DND-41 (cell line): ENCODE measurements around the gene SYNE1.
A peak's percentile ranks its signal among the peaks of the same experiment; 100 is the strongest.

Experiments
- ATAC-seq: fragments of 200-7000 bp; cut with Tn5 transposase; 3 replicates; pipeline ENCODE4 v1.9.1; 2021; ENCODE audit warnings: low read depth; ENCODE audit not compliant: insufficient read depth
- DNase-seq: peaks from one replicate; pipeline ENCODE4 v3.0.0-alpha.2; 2020
- H2AFZ ChIP-seq: 2 replicates; pipeline ENCODE4 v1.6.0; 2012; ENCODE audit warnings: low read depth, low read length
- H3K27ac ChIP-seq: 2 replicates; pipeline ENCODE4 v1.5.1; 2012; ENCODE audit warnings: low read length, inconsistent platforms
- H3K27me3 ChIP-seq: fragments of 200-600 bp; sonication (generic); 2 replicates; pipeline ENCODE4 v1.6.0; 2012; ENCODE audit warnings: low read length, mild to moderate bottlenecking, inconsistent platforms; ENCODE audit not compliant: insufficient read depth, poor library complexity
- H3K36me3 ChIP-seq: 2 replicates; pipeline ENCODE4 v1.5.1; 2012; ENCODE audit warnings: low read length, inconsistent platforms; ENCODE audit not compliant: insufficient read depth
- H3K4me1 ChIP-seq: 2 replicates; pipeline ENCODE4 v1.5.1; 2012; ENCODE audit warnings: mild to moderate bottlenecking, low read length; ENCODE audit not compliant: insufficient read depth
- H3K4me2 ChIP-seq: 2 replicates; pipeline ENCODE4 v1.6.0; 2012; ENCODE audit warnings: mild to moderate bottlenecking, moderate library complexity, low read length, inconsistent platforms; ENCODE audit not compliant: insufficient read depth
- H3K4me3 ChIP-seq, 2 experiments: fragments of 200-600 bp in 1 of 2; shearing (Covaris generic) in 1 of 2; 2 replicates each; pipeline ENCODE4 v1.5.1; 2012 to 2016; ENCODE audit warnings: inconsistent platforms in 2 of 2, low read length in 2 of 2, mild to moderate bottlenecking in 2 of 2, low read depth in 1 of 2, moderate library complexity in 1 of 2
- H3K79me2 ChIP-seq: 2 replicates; pipeline ENCODE4 v1.6.0; 2012; ENCODE audit warnings: low read length, inconsistent platforms; ENCODE audit not compliant: insufficient read depth
- H3K9ac ChIP-seq: 2 replicates; pipeline ENCODE4 v1.6.0; 2012; ENCODE audit warnings: low read depth, mild to moderate bottlenecking, inconsistent platforms, low read length, moderate library complexity
- H3K9me3 ChIP-seq: 2 replicates; pipeline ENCODE4 v1.5.1; 2012; ENCODE audit warnings: low read length, moderate library complexity, mild to moderate bottlenecking, inconsistent platforms; ENCODE audit not compliant: insufficient read depth, severe bottlenecking
- H4K20me1 ChIP-seq: 2 replicates; pipeline ENCODE4 v1.6.0; 2012; ENCODE audit warnings: low read length; ENCODE audit not compliant: insufficient read depth
- CTCF ChIP-seq: IDR thresholded peaks from 2 replicates; pipeline ENCODE4 v1.5.1; 2012; ENCODE audit warnings: borderline replicate concordance, low read length, moderate library complexity, mild to moderate bottlenecking; ENCODE audit not compliant: poor library complexity, severe bottlenecking; ENCODE audit errors: extremely low read depth
- EZH2 ChIP-seq: IDR thresholded peaks from 3 replicates; pipeline ENCODE4 v1.6.1; 2012; ENCODE audit warnings: borderline replicate concordance, low read depth, mild to moderate bottlenecking, moderate library complexity, low read length, inconsistent platforms; ENCODE audit not compliant: severe bottlenecking

Gene SYNE1

GRCh38 chr6:152110886-152111820 is 526.0 kb downstream of the SYNE1 start:
- Histone ChIP-seq H3K4me1 (no peaks in the 10 kb centered on the region), H3K4me2 (no peak overlapping the region), H4K20me1 (no peaks in the 10 kb centered on the region), H3K79me2 (no peaks in the 10 kb centered on the region), H2AFZ (no peak overlapping the region), H3K36me3 (no peaks in the 10 kb centered on the region), H3K27me3 (no peaks in the 10 kb centered on the region), H3K27ac (no peak overlapping the region), H3K4me3 (no peak overlapping the region), H3K9ac (no peak overlapping the region), H3K9me3 (no peaks in the 10 kb centered on the region)
- peak; percentile 5 for DNase-seq
- peak; percentile 18 for TF ChIP-seq CTCF
- no peak for TF ChIP-seq EZH2
- peak; percentile 49; the same call in 1 of the 3 replicates for ATAC-seq

- no peak for ATAC-seq
- no peaks in the 10 kb centered on the region for H3K9me3 ChIP-seq
- no peak overlapping the region for H3K4me2 ChIP-seq
- TF ChIP-seq CTCF (no peak), EZH2 (no peak)
- no peaks in the 10 kb centered on the region for H4K20me1 ChIP-seq
- H3K79me2 ChIP-seq, result no peaks in the 10 kb centered on the region
- no peak overlapping the region for H3K4me3 ChIP-seq
- no peak overlapping the region for H3K9ac ChIP-seq
- DNase-seq, result no peak
- no peak overlapping the region for H2AFZ ChIP-seq
- no peak overlapping the region for H3K27ac ChIP-seq
- no peaks in the 10 kb centered on the region for H3K36me3 ChIP-seq
- no peaks in the 10 kb centered on the region for H3K4me1 ChIP-seq
- no peaks in the 10 kb centered on the region for H3K27me3 ChIP-seq
Observed at GRCh38 chr6:152107973-152108372, 529.2 kb downstream of the SYNE1 start.

- no peak overlapping the region for H3K9ac ChIP-seq
- no peaks in the 10 kb centered on the region for H3K27me3 ChIP-seq
- no peak overlapping the region for H3K27ac ChIP-seq
- ATAC-seq (no peak), DNase-seq (no peak)
- no peak overlapping the region for H3K4me3 ChIP-seq
- H3K36me3 ChIP-seq, result no peaks in the 10 kb centered on the region
- no peaks in the 10 kb centered on the region for H4K20me1 ChIP-seq
- H3K4me1 ChIP-seq, result no peaks in the 10 kb centered on the region
- H2AFZ ChIP-seq, result no peak overlapping the region
- no peak overlapping the region for H3K4me2 ChIP-seq
- H3K9me3 ChIP-seq, result no peaks in the 10 kb centered on the region
- TF ChIP-seq CTCF (no peak), EZH2 (no peak)
- no peaks in the 10 kb centered on the region for H3K79me2 ChIP-seq
Observed at GRCh38 chr6:152100183-152100618, 537.0 kb downstream of the SYNE1 start.
